Ovary (tissue), 3 donors: ENCODE results near the gene TNNT3.

Experiments used
- CTCF ChIP-seq, 3 donors: fragments of 450-650 bp in 2 of 3; fragments of 200-600 bp in 1 of 3; IDR thresholded peaks; one replicate each; pipeline versions ENCODE4 v1.5.1 to v1.8.0; 2016 to 2022; ENCODE audit warnings: antibody characterized with exemption in 3 of 3, mild to moderate bottlenecking in 1 of 3
- EP300 ChIP-seq: sonication (generic); formaldehyde crosslinking; IDR thresholded peaks from one replicate; pipeline ENCODE4 v1.6.1; 2017; ENCODE audit warnings: antibody characterized with exemption
- POLR2A ChIP-seq: fragments of 450-650 bp; IDR thresholded peaks from one replicate; pipeline ENCODE4 v1.6.1; 2017; ENCODE audit warnings: antibody characterized with exemption, mild to moderate bottlenecking, moderate library complexity
- donor health status: DM: no; HTN: no; CAD: no.

- TF ChIP-seq POLR2A (no peak), CTCF (IDR thresholded peaks at IDR 0.05) (no peak), EP300 (no peak)
These were observed 49.0 kb downstream of the TNNT3 start for GRCh38 chr11:1968454-1969002.
